K562 (cell line): Measurements from ENCODE around the gene RERE. TPM values are rescaled to one million over a fixed set of nuclear protein-coding genes. Genes with fewer than 3 reads are reported as not detected.

ENCODE experiments used
- ADNP ChIP-seq: fragments of 200-800 bp; sonication (Bioruptor generic); IDR thresholded peaks from 2 replicates; pipeline ENCODE4 v1.6.1; 2016; ENCODE audit warnings: missing genetic modification characterization, missing compliant biosample characterization
- CBX5 ChIP-seq: IDR thresholded peaks from 2 replicates; pipeline ENCODE4 v1.6.1; 2014; ENCODE audit warnings: low read depth, borderline replicate concordance
- CEBPB ChIP-seq: fragments of 450-650 bp; IDR thresholded peaks from 2 replicates; pipeline ENCODE4 v1.6.1; 2016; ENCODE audit warnings: missing genetic modification characterization, missing compliant biosample characterization
- CHD4 ChIP-seq: fragments of 200-600 bp; sonication (generic); IDR thresholded peaks from 3 replicates; pipeline ENCODE4 v1.6.1; 2012; ENCODE audit warnings: low read depth, mild to moderate bottlenecking, mixed read lengths, low read length, inconsistent platforms; ENCODE audit not compliant: insufficient read depth, insufficient replicate concordance, poor library complexity, severe bottlenecking
- FOSL1 ChIP-seq: fragments of 200-800 bp; sonication (Bioruptor generic); conservative IDR thresholded peaks from 2 replicates; pipeline ENCODE4 v1.6.1; 2016; ENCODE audit warnings: missing genetic modification characterization, missing compliant biosample characterization
- FOXM1 ChIP-seq, 2 experiments: fragments of 450-650 bp in 1 of 2; sonication (generic) in 1 of 2; formaldehyde crosslinking in 1 of 2; IDR thresholded peaks; 2 replicates each; pipeline versions ENCODE4 v1.6.1 to v1.9.0; 2017 to 2022; ENCODE audit warnings: low read depth in 2 of 2, mild to moderate bottlenecking in 2 of 2, missing genetic modification reagents in 1 of 2, moderate library complexity in 1 of 2
- GATA2 ChIP-seq: sonication (generic); formaldehyde crosslinking; IDR thresholded peaks from 2 replicates; pipeline ENCODE4 v1.4.0; 2020; ENCODE audit warnings: mild to moderate bottlenecking, missing genetic modification reagents
- HIVEP1 ChIP-seq: fragments of 250-450 bp; sonication (Bioruptor Pico); IDR thresholded peaks from 2 replicates; pipeline ENCODE4 v1.4.0; 2020; ENCODE audit warnings: mild to moderate bottlenecking
- KLF1 ChIP-seq: fragments of 450-650 bp; IDR thresholded peaks from 2 replicates; pipeline ENCODE4 v1.6.1; 2016; ENCODE audit warnings: missing genetic modification characterization, missing compliant biosample characterization
- KLF16 ChIP-seq: IDR thresholded peaks from 2 replicates; pipeline ENCODE4 v1.6.1; 2016; ENCODE audit warnings: antibody characterized with exemption
- MTA1 ChIP-seq: fragments of 450-650 bp; IDR thresholded peaks from 2 replicates; pipeline ENCODE4 v1.6.1; 2017; ENCODE audit warnings: borderline replicate concordance
- MYC ChIP-seq, 2 experiments: fragments of 250-450 bp in 1 of 2; sonication (Bioruptor Pico) in 1 of 2; IDR thresholded peaks; 2 replicates each; pipeline versions ENCODE4 v1.5.1 to v1.6.1; 2012 to 2021; ENCODE audit warnings: low read depth in 2 of 2, borderline replicate concordance in 1 of 2, improper control_type of control experiment in 1 of 2, low read length in 1 of 2, mild to moderate bottlenecking in 1 of 2, moderate library complexity in 1 of 2
- NCOA4 ChIP-seq: fragments of 450-650 bp; IDR thresholded peaks from 2 replicates; pipeline ENCODE4 v1.6.1; 2018; ENCODE audit warnings: mild to moderate bottlenecking; ENCODE audit not compliant: partially characterized antibody
- PYGO2 ChIP-seq: fragments of 450-650 bp; IDR thresholded peaks from 2 replicates; pipeline ENCODE4 v1.6.1; 2016; ENCODE audit warnings: mild to moderate bottlenecking, missing genetic modification characterization, moderate library complexity, missing compliant biosample characterization
- RBM39 ChIP-seq: fragments of 200-400 bp; formaldehyde crosslinking; optimal IDR thresholded peaks from 2 replicates; pipeline ENCODE3; 2018; ENCODE audit warnings: low read depth, low read length
- RNF2 ChIP-seq: sonication (generic); IDR thresholded peaks from 2 replicates; pipeline ENCODE4 v1.6.1; 2016
- SMAD4 ChIP-seq: fragments of 250-450 bp; sonication (Bioruptor Pico); conservative IDR thresholded peaks from 2 replicates; pipeline ENCODE4 v1.8.0; 2021; ENCODE audit warnings: inconsistent platforms, mild to moderate bottlenecking, moderate library complexity
- TBP ChIP-seq: optimal IDR thresholded peaks from 2 replicates; pipeline ENCODE3; 2011; ENCODE audit warnings: low read depth, low read length, improper control_type of control experiment
- TSC22D4 ChIP-seq: fragments of 450-650 bp; IDR thresholded peaks from 2 replicates; pipeline ENCODE4 v1.6.1; 2016; ENCODE audit warnings: missing genetic modification characterization, missing biosample characterization, control low read depth
- ZFP36 ChIP-seq: fragments of 150-350 bp; IDR thresholded peaks from 2 replicates; pipeline ENCODE4 v1.6.1; 2018; ENCODE audit warnings: low read length, low read depth; ENCODE audit not compliant: partially characterized antibody
- ZNF23 ChIP-seq: fragments of 250-450 bp; sonication (Bioruptor Pico); IDR thresholded peaks from 2 replicates; pipeline ENCODE4 v1.4.0; 2020; ENCODE audit warnings: mild to moderate bottlenecking
- ZNF584 ChIP-seq: fragments of 200-800 bp; sonication (Bioruptor generic); IDR thresholded peaks from 2 replicates; pipeline ENCODE4 v1.6.1; 2016; ENCODE audit warnings: low read depth, mild to moderate bottlenecking, missing genetic modification characterization, missing compliant biosample characterization
- polyA plus RNA-seq, 8 experiments: library from polyadenylated mRNA; depleted of rRNA in 4 of 8; stranded (reverse) in 5 of 8; unstranded in 3 of 8; fragments of >200 nt; fragmentation: Nextera tagmentation in 2 of 8; fragmentation: Illumina TruSeq in 1 of 8; extraction: Ambion mirVana in 2 of 8; extraction: Trizol in 1 of 8; gene quantifications; 2 replicates each; pipeline versions ENCODE4 v1.2.1 to v1.2.3, GENCODE V29; 2011 to 2014; ENCODE audit warnings: inconsistent platforms in 1 of 8, missing spikeins in 1 of 8
- total RNA-seq, 7 experiments: library from RNA; depleted of rRNA in 6 of 7; stranded (reverse); fragments of >200 nt in 6 of 7; fragmentation: Illumina TruSeq in 2 of 7; extraction: Trizol in 2 of 7; gene quantifications; 2 replicates each; pipeline versions ENCODE4 v1.2.1 to v1.2.3, GENCODE V29; 2011 to 2021; ENCODE audit warnings: low replicate concordance in 1 of 7
- TF ChIP-seq, protein P1 (sequence below): fragments of 450-650 bp; IDR thresholded peaks from 2 replicates; pipeline ENCODE4 v1.6.1; 2017; ENCODE audit warnings: antibody characterized with exemption
- TF ChIP-seq, protein P2 (sequence below): fragments of 450-650 bp; formaldehyde crosslinking; IDR thresholded peaks from 2 replicates; pipeline ENCODE4 v1.4.0; 2020; ENCODE audit warnings: mild to moderate bottlenecking, moderate library complexity

Gene RERE
- total and polyA plus RNA-seq, 9 of the 15 experiments (the other 6 are each of a cell fraction or from before 2014, with no cell fraction given), result 3.0 to 51.5 (median 13.4) TPM

DNA sequence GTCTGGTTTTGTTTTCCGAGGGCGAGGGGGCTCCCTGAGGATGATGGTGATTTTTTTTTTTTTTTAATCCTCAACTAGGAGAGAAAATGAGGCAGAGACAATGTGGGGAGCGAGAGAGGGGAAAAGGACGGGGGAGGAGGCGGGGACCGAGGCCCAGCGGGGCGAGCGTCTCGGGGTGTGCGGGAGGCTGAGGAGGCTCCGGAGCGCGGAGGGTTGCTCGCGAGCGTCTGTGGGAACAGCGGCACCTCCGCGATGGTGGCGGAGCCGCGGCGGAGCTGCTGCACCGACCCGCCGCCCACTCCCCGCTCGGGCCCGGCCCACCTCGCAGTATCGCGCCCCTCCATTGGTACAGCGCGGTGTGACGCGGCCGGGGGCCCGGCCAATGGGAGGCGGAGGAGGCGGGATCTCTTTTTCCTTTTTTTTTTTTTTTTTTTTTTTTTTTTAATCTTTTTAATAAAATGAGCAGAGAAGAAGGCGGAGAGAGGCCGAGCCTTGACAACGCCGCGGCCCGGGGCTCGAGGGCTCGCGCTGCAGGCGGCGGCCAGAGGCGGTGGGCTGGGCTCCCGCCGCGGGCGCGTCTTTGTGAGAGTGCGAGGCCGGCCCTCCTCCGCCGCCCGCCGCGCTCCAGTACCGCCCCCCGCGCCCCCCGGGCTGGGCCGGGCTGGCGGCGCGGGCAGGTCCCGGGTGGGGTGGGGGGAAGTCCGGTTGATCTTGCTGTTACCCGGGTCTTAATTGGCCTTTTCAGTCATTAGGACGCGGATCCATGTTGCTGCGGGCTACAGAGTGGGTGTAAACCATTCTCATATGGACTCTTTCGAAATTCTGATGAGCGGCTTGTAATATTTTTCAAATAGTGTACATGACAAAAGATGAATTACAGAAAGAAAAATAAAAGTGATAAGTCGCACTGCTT, at the start of gene RERE (continued):
- no peak for TF ChIP-seq CHD4
- TF ChIP-seq ZFP36, result peak; percentile 6
- TF ChIP-seq, protein P1, sequence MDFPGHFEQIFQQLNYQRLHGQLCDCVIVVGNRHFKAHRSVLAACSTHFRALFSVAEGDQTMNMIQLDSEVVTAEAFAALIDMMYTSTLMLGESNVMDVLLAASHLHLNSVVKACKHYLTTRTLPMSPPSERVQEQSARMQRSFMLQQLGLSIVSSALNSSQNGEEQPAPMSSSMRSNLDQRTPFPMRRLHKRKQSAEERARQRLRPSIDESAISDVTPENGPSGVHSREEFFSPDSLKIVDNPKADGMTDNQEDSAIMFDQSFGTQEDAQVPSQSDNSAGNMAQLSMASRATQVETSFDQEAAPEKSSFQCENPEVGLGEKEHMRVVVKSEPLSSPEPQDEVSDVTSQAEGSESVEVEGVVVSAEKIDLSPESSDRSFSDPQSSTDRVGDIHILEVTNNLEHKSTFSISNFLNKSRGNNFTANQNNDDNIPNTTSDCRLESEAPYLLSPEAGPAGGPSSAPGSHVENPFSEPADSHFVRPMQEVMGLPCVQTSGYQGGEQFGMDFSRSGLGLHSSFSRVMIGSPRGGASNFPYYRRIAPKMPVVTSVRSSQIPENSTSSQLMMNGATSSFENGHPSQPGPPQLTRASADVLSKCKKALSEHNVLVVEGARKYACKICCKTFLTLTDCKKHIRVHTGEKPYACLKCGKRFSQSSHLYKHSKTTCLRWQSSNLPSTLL, result no peak
- no peak for TF ChIP-seq ZNF23 (CRISPR knock-in tag)
- peak; percentile 64 for TF ChIP-seq CEBPB (tag)
- no peak for TF ChIP-seq NCOA4
- no peak for TF ChIP-seq MYC (IDR thresholded peaks at IDR 0.05; ENCODE audit: low read depth, low read length)
- TF ChIP-seq MYC (CRISPR knock-in tag; IDR thresholded peaks at IDR 0.05; ENCODE audit: borderline replicate concordance, low read depth), result no peak
- no peak for TF ChIP-seq RBM39
- TF ChIP-seq FOXM1 (IDR thresholded peaks at IDR 0.05; ENCODE audit: low read depth), result no peak
- peak; percentile 35; the same call in 1 of the 2 replicates for TF ChIP-seq FOXM1 (CRISPR knock-in tag; IDR thresholded peaks at IDR 0.05; ENCODE audit: low read depth)
- TF ChIP-seq SMAD4 (CRISPR knock-in tag), result peak; percentile 42
- no peak for TF ChIP-seq KLF16
- no peak for TF ChIP-seq RNF2
- no peak for TF ChIP-seq PYGO2 (tag)
- no peak for TF ChIP-seq MTA1
- no peak for TF ChIP-seq HIVEP1 (CRISPR knock-in tag)
- TF ChIP-seq CBX5, result no peak
- peak; percentile 73; the same call in 1 of the 2 replicates for TF ChIP-seq ZNF584 (CRISPR knock-in tag)
- no peak for TF ChIP-seq FOSL1 (tag)
- TF ChIP-seq TBP, result peak; percentile 94
- TF ChIP-seq KLF1 (tag), result no peak
- TF ChIP-seq, protein P2, sequence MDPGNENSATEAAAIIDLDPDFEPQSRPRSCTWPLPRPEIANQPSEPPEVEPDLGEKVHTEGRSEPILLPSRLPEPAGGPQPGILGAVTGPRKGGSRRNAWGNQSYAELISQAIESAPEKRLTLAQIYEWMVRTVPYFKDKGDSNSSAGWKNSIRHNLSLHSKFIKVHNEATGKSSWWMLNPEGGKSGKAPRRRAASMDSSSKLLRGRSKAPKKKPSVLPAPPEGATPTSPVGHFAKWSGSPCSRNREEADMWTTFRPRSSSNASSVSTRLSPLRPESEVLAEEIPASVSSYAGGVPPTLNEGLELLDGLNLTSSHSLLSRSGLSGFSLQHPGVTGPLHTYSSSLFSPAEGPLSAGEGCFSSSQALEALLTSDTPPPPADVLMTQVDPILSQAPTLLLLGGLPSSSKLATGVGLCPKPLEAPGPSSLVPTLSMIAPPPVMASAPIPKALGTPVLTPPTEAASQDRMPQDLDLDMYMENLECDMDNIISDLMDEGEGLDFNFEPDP (CRISPR knock-in tag), result no peak
- TF ChIP-seq GATA2, result no peak
- no peak for TF ChIP-seq TSC22D4
- TF ChIP-seq ADNP (tag), result no peak
